ENCODE measurements around the gene ZNF106. TPM values are rescaled to one million over a fixed set of nuclear protein-coding genes. Genes with fewer than 3 reads are reported as not detected.
A peak's percentile ranks its signal among the peaks of the same experiment; 100 is the strongest.

ZNF106 gene
- total and polyA plus RNA-seq, 3 experiments from 2014 or later, result 48.5 to 51.6 (median 50.0) TPM

GRCh38 chr15:42465520-42466259 lies 25.3 kb downstream of the ZNF106 start:
- H3K36me3 Mint-ChIP-seq, result peaks cover 4 to 59% (median 11%) of the 10 kb centered on the region in 3 donors
- no peaks in the 10 kb centered on the region for H3K9me3 Mint-ChIP-seq
- Histone ChIP-seq H3K9me3 (ENCODE audit: low read length) (no peaks in the 10 kb centered on the region), H3K27me3 (ENCODE audit: insufficient read depth, low read length, poor library complexity, severe bottlenecking) (no peaks in the 10 kb centered on the region), H3K4me3 (ENCODE audit: low read length) (no peak overlapping the region), H3K27ac (ENCODE audit: low read depth, low read length) (no peak overlapping the region), H3K4me1 (ENCODE audit: insufficient read depth, low read length) (no peaks in the 10 kb centered on the region), H3K36me3 (ENCODE audit: insufficient read depth, low read length) (peaks cover 6% of the 10 kb centered on the region)
- ChIA-PET POLR2A (no interaction called here), CTCF (no interaction called here)
- H3K4me3 Mint-ChIP-seq, result no peak overlapping the region
- H3K27ac Mint-ChIP-seq, result no peak overlapping the region
- no peak for DNase-seq
- peaks cover 0 to 9% (median 0%) of the 10 kb centered on the region in 3 donors for H3K4me1 Mint-ChIP-seq
- H3K27me3 Mint-ChIP-seq, result no peaks in the 10 kb centered on the region

GRCh38 chr15:42461261-42461660 lies 29.7 kb downstream of the ZNF106 start:
- peaks cover 4 to 52% (median 12%) of the 10 kb centered on the region in 3 donors for H3K36me3 Mint-ChIP-seq
- H3K9me3 Mint-ChIP-seq, result no peaks in the 10 kb centered on the region
- DNase-seq, result no peak
- ChIA-PET POLR2A (no interaction called here), CTCF (no interaction called here)
- no peak overlapping the region for H3K27ac Mint-ChIP-seq
- peaks cover 10% of the 10 kb centered on the region for H3K36me3 ChIP-seq (ENCODE audit: insufficient read depth, low read length)
- H3K27me3 ChIP-seq (ENCODE audit: insufficient read depth, low read length, poor library complexity, severe bottlenecking), result no peaks in the 10 kb centered on the region
- H3K4me1 ChIP-seq (ENCODE audit: insufficient read depth, low read length), result no peaks in the 10 kb centered on the region
- no peak overlapping the region for H3K27ac ChIP-seq (ENCODE audit: low read depth, low read length)
- H3K4me1 Mint-ChIP-seq, result peaks cover 5 to 22% (median 13%) of the 10 kb centered on the region in 3 donors
- no peak overlapping the region for H3K4me3 ChIP-seq (ENCODE audit: low read length)
- H3K27me3 Mint-ChIP-seq, result no peaks in the 10 kb centered on the region
- no peak overlapping the region for H3K4me3 Mint-ChIP-seq
- H3K9me3 ChIP-seq (ENCODE audit: low read length), result no peaks in the 10 kb centered on the region

GRCh38 chr15:42457445-42458442 lies 33.2 kb downstream of the ZNF106 start:
- ChIA-PET POLR2A (no interaction called here), CTCF (interaction anchor here (0.7 to 1.5 kb wide), 2 partner anchors 15 to 676 kb away, joined by 3 to 4 read pairs; no protein-coding TSS in a partner anchor)
- H3K4me3 ChIP-seq (ENCODE audit: low read length), result no peak overlapping the region
- H3K36me3 ChIP-seq (ENCODE audit: insufficient read depth, low read length), result peaks cover 5% of the 10 kb centered on the region
- Mint-ChIP-seq H3K27me3 (no peaks in the 10 kb centered on the region), H3K9me3 (no peaks in the 10 kb centered on the region), H3K36me3 (peaks cover 0 to 33% (median 8%) of the 10 kb centered on the region in 3 donors), H3K27ac (peak overlapping the region in 4 of 8 donors; percentile 13 to 75 (median 50)), H3K4me3 (no peak overlapping the region), H3K4me1 (peaks cover 8 to 18% (median 13%) of the 10 kb centered on the region in 3 donors)
- no peaks in the 10 kb centered on the region for H3K9me3 ChIP-seq (ENCODE audit: low read length)
- H3K4me1 ChIP-seq (ENCODE audit: insufficient read depth, low read length), result no peaks in the 10 kb centered on the region
- H3K27ac ChIP-seq (ENCODE audit: low read depth, low read length), result no peak overlapping the region
- no peaks in the 10 kb centered on the region for H3K27me3 ChIP-seq (ENCODE audit: insufficient read depth, low read length, poor library complexity, severe bottlenecking)
- no peak for DNase-seq

GRCh38 chr15:42456971-42457370 lies 34.0 kb downstream of the ZNF106 start:
- Mint-ChIP-seq H3K4me1 (peaks cover 8 to 18% (median 13%) of the 10 kb centered on the region in 3 donors), H3K36me3 (peaks cover 0 to 32% (median 8%) of the 10 kb centered on the region in 3 donors), H3K4me3 (no peak overlapping the region), H3K27me3 (no peaks in the 10 kb centered on the region), H3K27ac (peak overlapping the region in 1 of 8 donors; percentile 26), H3K9me3 (no peaks in the 10 kb centered on the region)
- Histone ChIP-seq H3K4me3 (ENCODE audit: low read length) (no peak overlapping the region), H3K27me3 (ENCODE audit: insufficient read depth, low read length, poor library complexity, severe bottlenecking) (no peaks in the 10 kb centered on the region), H3K36me3 (ENCODE audit: insufficient read depth, low read length) (peaks cover 5% of the 10 kb centered on the region), H3K9me3 (ENCODE audit: low read length) (no peaks in the 10 kb centered on the region), H3K27ac (ENCODE audit: low read depth, low read length) (no peak overlapping the region), H3K4me1 (ENCODE audit: insufficient read depth, low read length) (no peaks in the 10 kb centered on the region)
- no peak for DNase-seq
- CTCF ChIA-PET, result interaction anchor here (1.5 kb wide), 1 partner anchor 15 kb away, joined by 4 read pairs; no protein-coding TSS in a partner anchor
- POLR2A ChIA-PET, result no interaction called here

- Histone ChIP-seq H3K4me1 (ENCODE audit: insufficient read depth, low read length) (no peaks in the 10 kb centered on the region), H3K36me3 (ENCODE audit: insufficient read depth, low read length) (peaks cover 7% of the 10 kb centered on the region), H3K27me3 (ENCODE audit: insufficient read depth, low read length, poor library complexity, severe bottlenecking) (no peaks in the 10 kb centered on the region), H3K4me3 (ENCODE audit: low read length) (no peak overlapping the region), H3K9me3 (ENCODE audit: low read length) (no peaks in the 10 kb centered on the region), H3K27ac (ENCODE audit: low read depth, low read length) (no peak overlapping the region)
- H3K4me1 Mint-ChIP-seq, result peaks cover 8 to 15% (median 13%) of the 10 kb centered on the region in 3 donors
- H3K27me3 Mint-ChIP-seq, result no peaks in the 10 kb centered on the region
- no peaks in the 10 kb centered on the region for H3K9me3 Mint-ChIP-seq
- DNase-seq, result no peak
- no peak overlapping the region for H3K27ac Mint-ChIP-seq
- H3K36me3 Mint-ChIP-seq, result peaks cover 3 to 31% (median 11%) of the 10 kb centered on the region in 3 donors
- no peak overlapping the region for H3K4me3 Mint-ChIP-seq
- CTCF ChIA-PET, result interaction anchor here (1.5 kb wide), 1 partner anchor 16 kb away, joined by 4 read pairs; no protein-coding TSS in a partner anchor
- POLR2A ChIA-PET, result no interaction called here
Measured at GRCh38 chr15:42456531-42456930, 34.4 kb downstream of the ZNF106 start.

- Histone ChIP-seq H3K4me1 (ENCODE audit: insufficient read depth, low read length) (no peaks in the 10 kb centered on the region), H3K27me3 (ENCODE audit: insufficient read depth, low read length, poor library complexity, severe bottlenecking) (no peaks in the 10 kb centered on the region), H3K36me3 (ENCODE audit: insufficient read depth, low read length) (peaks cover 26% of the 10 kb centered on the region), H3K4me3 (ENCODE audit: low read length) (no peak overlapping the region), H3K27ac (ENCODE audit: low read depth, low read length) (no peak overlapping the region), H3K9me3 (ENCODE audit: low read length) (no peaks in the 10 kb centered on the region)
- ChIA-PET POLR2A (no interaction called here), CTCF (no interaction called here)
- no peak for DNase-seq
- Mint-ChIP-seq H3K27ac (peak overlapping the region in 1 of 8 donors; percentile 38), H3K4me3 (no peak overlapping the region), H3K36me3 (peaks cover 9 to 54% (median 29%) of the 10 kb centered on the region in 3 donors), H3K4me1 (peaks cover 9 to 18% (median 10%) of the 10 kb centered on the region in 3 donors), H3K27me3 (no peaks in the 10 kb centered on the region), H3K9me3 (no peaks in the 10 kb centered on the region)
Measured at GRCh38 chr15:42453826-42454225, 37.1 kb downstream of the ZNF106 start.

GRCh38 chr15:42450425-42450790 lies 40.5 kb downstream of the ZNF106 start:
- Histone ChIP-seq H3K27me3 (ENCODE audit: insufficient read depth, low read length, poor library complexity, severe bottlenecking) (no peaks in the 10 kb centered on the region), H3K4me1 (ENCODE audit: insufficient read depth, low read length) (no peaks in the 10 kb centered on the region), H3K36me3 (ENCODE audit: insufficient read depth, low read length) (peaks cover 34% of the 10 kb centered on the region), H3K4me3 (ENCODE audit: low read length) (no peak overlapping the region), H3K27ac (ENCODE audit: low read depth, low read length) (no peak overlapping the region), H3K9me3 (ENCODE audit: low read length) (no peaks in the 10 kb centered on the region)
- peaks cover 9 to 73% (median 37%) of the 10 kb centered on the region in 3 donors for H3K36me3 Mint-ChIP-seq
- DNase-seq, result no peak
- no peaks in the 10 kb centered on the region for H3K27me3 Mint-ChIP-seq
- H3K4me3 Mint-ChIP-seq, result no peak overlapping the region
- CTCF ChIA-PET, result no interaction called here
- peak overlapping the region in 1 of 8 donors; percentile 62 for H3K27ac Mint-ChIP-seq
- POLR2A ChIA-PET, result no interaction called here
- H3K9me3 Mint-ChIP-seq, result no peaks in the 10 kb centered on the region
- H3K4me1 Mint-ChIP-seq, result peaks cover 0 to 14% (median 0%) of the 10 kb centered on the region in 3 donors
